Astrocyte of the hippocampus (primary cell): ENCODE results near the gene KLHL26.

ENCODE experiments used
- DNase-seq: peaks from one replicate; pipeline ENCODE4 v3.0.0; 2011; ENCODE audit warnings: low read depth, low spot score

The KLHL26 gene

DNA sequence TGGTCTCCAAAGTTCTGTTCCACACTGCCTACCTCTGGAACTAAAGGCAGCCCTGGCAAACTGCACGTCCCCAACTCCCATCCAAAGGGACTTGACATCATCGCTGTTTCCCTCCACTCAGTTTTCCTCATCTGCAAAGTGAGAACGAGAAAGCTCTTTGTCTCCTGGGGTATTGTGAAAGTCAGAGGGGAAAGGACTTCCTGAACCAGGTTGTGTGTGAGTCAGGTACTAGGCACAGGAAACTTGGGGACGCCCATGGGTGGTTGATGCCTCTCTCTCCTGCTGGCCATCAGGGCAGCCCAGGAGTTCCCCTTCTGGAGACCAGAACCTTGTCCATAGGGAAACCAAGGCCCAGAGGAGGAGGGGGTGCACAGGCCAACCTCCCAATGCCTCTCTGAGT is 35.0 kb upstream of the KLHL26 start:
- DNase-seq, result no peak

DNA sequence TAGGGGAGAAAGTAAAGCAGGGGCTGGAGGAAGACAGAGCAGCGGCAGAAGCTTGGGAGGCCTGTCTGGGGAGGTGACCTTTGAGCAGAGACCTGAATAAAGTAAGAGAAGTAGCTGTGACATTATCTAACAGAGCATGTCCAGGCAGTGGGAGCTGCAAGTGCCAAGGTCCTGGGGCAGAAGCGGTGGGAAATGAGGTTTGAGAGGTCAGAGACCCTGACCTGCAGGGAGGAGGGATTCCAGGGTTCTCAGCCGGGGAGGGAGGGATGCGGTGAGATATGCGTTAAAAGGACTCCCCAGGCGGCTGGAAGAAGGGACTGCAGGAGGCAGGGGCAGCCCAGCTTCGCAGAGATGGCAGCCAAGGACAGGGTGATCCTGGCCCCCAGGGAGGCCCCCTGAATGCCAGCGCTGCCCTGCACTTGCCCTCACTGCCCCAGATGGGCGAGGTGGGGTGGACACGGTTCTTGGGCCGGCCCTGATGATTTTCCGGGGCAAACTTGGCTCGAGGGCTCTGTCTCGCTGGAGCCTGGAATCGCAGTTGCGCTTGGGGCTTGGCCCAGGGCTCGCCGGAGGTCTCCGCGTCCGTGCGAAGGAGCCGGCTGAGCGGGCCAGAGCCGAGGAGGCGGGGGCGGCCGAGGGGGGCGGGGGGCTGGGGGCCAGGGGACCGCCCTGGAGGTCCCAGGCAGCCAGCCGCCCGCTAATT is 33.4 kb upstream of the KLHL26 start:
- peak; percentile 61 for DNase-seq

DNA sequence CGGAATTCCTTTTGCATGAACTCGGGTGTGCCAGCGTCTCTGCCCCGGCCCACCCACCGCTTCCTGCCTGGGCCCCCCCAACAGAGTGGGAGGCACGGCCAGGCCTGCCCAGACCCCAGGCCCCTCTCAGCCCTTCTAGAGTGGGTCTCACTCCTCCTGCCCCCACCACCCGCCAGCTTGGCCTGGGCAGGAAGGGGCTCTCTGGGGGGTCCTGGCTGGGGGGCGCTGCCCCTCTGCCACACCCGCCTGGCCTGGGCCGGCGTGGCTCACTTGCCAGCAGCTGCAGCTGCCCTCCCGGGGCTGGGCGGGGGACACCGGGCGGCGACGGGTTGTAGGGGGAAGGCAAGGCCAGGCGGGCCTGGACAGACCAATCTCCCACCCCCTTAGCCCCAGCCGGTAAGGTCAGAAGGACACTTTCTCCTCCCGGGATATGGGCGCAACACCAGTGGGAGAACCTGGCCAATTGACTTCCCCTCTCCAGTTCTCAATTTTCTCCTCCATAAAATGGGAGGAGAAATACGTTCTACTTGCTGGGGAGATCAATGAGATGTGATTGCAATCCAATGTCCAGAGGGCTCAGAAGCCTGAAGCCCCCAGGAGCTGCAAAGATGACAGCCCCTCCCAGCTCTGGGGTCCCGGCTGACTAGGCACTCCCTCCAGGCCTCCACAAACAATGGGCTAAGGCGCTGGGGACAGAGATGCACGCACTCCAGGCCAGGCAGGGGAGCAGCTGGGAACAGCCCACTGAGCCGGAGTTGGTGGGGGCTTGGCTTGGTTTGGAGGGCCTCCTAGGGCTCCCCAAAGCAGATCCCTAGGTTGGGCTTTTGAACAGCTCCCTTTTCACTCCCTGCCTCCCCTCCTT is 32.6 kb upstream of the KLHL26 start:
- peak; percentile 17 for DNase-seq

DNA sequence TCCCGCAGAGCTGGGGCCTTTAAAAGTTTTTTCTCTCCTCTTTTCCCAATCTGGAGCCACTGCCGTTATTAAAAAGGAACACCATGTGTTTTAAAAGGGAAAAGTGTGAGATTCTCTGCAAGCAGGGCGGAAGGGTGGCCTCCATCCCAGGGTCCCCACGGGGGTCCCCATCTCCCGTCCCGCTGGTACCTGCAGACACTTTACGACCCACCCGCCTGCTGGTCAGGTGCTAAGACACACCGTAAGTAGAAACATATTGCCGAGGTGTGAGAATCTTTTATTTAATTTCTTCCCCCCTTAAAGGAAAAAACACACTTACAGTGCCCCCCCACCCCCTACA is 32.0 kb upstream of the KLHL26 start:
- no peak for DNase-seq

DNA sequence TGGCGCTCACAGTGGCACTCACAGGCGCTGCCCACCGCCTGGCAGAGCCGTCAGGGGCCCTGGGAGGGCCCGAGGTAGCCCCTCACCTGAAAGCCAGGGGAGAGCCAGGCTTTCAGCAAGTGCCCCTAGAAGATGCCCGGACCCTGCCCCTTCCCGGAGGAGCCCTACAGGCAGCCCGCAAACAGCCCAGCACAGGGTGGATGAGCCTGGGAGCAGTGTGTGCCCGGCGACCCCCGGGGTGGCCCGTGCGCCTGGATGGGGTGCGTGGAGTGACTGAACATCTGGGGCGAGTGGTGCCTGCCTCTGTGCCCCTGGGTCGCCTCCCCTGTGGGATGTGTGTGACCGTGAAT is 31.7 kb upstream of the KLHL26 start:
- DNase-seq, result no peak

DNA sequence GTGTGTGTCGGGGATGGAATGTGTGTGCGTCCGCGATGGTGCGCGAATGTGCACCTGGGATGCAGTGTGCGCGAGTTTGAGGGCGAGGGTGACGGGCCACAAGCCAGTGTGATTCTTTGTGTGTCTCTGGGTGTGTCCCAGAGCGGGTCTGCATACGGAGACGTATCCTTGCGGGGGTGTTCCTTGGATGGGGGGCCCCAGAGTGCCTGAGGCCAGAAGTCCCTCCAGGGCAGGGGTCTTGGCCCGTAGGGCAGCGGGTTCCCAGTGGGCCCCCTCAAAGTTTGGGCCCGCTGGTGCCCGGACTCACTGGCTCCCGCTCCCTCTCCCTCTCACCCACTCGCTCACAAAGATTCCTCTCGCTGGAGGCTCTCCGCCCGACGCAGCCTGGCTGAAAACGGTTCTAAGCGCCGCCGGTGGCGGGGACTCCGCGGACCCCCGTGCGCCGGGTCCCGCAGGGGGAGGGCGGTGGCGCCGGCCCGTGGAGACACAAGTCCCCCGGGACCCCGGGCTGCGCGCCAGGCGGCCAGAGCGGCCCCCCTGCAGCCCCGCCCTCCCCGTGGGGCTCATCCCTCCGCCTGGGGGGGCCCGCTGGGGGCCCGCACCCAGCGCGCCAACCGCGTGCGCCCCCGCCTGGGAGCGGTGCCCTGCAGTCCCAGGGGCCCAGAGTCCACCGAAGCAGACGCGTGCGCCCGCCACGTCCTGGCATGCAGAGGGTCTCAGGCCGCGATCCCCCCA is 31.1 kb upstream of the KLHL26 start:
- DNase-seq, result peak; percentile 33

DNA sequence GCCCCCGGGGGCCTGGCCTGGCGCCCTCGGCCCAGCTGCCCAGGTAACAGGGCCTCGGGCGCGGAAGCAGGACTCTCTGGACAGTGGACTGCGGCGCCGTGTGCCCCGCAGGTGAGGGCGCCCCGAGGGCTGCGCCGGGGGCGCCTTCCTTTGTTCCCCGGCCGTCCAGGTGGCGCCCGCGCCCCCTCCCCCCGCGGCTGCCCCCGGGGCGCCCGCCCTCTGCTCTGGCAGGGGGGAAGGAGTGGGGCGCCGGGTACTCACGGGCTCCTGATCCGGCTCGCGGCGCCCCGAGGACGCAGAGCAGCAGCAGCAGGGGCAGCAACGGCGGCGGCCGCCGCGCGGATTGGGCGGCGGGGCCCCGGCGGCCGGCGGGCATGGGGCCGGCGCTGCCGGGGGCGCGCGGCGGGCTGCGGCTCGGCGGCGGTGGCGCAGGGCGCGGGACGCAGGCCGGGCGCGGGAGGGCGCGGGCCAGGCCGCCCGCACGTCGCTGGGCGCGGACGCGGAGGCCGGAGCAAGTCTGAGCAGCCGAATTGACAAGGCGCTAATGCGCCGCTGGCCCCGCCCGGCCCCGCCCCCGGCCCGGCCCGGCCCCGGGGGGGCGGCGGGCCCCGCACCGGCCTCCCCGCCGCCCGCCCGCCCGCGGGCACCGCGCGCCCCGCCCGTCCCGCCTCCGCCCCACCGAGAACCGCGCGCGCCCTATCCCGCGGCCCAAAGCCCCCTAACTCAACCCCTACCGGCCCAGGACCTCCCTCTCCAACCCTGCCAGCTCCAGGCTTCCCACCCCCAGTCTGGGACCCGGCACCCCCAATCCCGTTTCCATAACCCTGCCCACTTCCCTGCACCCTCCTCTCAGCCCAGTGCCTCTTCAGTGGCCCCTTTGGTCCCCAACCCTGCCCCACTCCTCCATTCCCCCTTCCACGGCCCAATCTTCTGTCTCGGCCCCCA is 30.3 kb upstream of the KLHL26 start, which contains the start of gene CRLF1:
Gene CRLF1 (minus strand): TSS at position 519 of the 945 bp plus-strand sequence. CDS start 143 bp downstream, at position 376.
- DNase-seq, result peak; percentile 21

DNA sequence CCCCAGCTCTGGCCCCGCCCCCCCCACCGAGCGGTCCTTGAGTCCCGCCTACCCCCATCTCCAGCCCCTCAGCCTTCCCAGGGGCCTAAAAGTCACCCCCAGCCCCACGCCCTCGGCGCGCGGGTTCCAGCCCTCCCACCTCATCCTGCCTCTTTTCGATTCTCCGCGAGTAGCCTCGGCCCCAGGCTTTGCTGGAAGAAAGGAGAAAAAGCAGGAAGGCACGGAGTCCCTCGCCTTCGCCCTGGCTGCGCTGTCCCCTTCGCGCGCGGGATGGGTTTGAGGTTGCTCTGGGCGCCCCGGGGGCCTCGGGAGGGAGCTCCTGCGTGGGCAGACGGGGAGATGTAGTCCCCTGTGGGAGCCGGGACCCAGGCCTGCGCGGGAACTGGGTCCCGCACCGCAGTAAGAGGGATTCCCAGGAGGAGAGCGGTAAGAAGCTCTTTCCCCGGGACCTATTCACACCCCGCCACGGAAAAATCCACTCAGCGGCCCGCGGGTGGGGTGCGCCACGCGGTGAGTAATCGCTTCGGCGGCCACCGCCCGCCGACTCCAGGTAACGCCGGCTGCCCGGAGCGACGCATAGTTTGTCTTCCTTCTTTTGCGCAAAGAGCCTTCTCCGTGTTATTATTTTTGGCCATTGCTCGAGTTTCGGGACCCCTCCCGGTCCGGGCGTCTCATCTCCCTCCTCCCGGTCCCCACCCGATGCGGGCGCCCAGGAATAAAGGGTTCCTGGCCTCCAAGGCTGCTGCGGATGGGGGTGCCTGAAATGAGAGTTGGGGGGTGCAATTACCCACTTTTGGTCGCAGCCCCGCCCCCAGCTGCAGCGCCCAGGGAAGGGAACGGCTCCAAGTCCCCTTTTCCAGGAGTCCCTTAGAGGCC is 29.4 kb upstream of the KLHL26 start:
- peak; percentile 36 for DNase-seq

DNA sequence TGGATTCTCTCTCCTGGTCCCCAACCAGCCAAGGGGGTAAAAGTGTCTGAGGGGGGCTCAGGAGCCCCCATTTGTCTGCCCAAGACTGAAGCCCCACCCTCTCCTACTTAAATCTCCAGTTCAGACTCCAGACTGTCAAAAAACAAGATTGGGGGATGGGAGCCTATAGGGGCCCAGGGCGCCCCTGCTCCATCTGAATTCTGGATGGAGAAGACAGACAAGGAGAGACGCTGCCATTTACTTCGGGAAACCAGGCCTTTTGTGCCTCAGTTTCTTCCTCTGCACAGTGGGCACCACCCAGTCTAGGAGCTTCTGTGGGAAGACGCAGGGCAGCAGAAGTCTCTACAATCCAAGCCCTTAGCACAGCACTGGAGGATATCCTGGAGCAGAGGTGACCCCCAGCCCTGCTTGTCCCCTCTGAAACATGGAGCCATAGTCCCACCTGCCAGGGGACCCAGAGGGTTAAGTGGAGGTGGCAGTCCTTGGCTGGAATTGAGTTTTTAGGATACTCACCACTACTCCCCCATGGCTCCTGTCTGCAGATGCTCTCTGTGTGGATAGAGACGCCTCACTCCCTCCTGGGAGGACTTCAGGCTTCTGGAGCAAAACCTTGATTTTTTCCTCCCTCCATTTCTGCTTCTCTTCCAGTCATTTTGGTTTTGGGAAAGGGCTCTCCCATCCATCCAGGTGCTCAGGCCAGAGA is 28.6 kb upstream of the KLHL26 start:
- DNase-seq, result no peak

DNA sequence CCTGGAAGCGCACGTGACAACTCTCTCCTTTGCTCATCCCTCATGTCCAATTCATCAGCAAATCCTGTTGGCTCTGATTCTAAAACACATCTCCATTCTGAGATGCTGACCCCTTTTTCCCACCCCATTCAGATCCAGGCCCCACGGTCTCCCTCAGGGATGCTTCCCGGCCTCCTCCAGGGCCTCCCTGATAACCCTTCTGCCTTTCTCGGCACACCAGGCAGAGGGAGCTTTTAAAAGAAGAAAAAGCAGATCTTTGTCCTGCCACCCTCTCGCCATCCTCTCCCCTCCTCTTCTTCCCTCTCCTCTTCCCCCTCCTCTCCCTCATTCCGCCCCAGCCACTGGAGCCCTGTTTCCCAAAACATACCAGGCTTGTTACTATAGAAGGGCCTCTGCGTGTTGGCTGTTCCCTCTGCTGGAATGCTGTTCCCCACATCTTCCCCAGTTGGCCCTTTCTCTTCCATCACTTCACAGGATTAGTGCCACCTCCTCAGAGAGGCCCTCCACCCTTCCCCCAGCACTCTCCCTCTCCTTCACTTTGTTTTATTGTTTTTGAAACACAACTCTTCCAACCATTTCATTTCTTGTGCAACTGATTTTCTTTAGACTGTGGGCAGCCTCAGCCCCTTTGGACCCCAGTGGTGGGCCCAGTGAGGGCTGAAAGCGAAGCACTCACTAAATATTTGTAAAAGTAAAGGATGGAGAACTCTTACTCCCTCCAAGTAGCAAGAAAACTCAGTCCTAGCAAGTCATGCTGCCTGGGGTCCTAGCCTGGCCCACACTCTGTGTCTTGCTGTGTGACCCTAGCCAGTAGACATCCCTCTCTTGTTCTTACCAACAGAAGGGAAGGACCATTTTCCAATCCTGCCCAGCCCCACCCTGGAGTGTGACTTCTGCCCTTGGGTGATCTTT is 27.8 kb upstream of the KLHL26 start:
- no peak for DNase-seq

DNA sequence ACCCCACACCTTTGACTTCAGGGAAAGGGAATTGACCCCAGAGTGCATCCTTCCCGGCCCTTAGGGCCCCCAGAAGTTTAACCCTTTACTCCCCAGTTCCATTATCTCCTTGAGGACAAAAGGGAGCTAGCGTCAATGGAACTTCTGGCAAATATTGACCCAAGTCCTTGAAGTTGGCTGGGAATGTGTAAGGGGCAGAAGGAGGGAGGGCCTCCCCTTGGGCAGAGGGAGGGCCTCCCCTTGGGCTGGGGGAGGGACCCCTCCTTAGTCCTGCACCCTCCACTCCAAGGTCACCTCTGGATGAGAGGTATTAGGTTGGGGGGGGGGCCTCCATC is 27.1 kb upstream of the KLHL26 start:
- no peak for DNase-seq

DNA sequence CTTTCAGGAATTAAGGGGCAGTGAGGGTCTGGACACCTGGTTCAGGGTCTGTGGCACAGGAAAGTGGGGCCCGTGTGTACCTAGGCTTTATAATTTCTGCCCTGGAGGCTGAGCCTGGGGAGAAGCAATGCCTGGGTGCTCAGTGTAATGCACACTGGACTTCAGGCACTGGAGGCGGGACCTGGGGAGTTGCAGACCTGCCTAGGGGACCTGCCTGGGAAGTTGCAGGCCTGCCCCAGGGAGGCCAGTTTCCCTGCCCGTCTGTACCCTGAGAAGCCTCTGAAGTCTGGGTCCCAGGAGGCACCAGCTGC is 26.6 kb upstream of the KLHL26 start:
- peak; percentile 21 for DNase-seq

DNA sequence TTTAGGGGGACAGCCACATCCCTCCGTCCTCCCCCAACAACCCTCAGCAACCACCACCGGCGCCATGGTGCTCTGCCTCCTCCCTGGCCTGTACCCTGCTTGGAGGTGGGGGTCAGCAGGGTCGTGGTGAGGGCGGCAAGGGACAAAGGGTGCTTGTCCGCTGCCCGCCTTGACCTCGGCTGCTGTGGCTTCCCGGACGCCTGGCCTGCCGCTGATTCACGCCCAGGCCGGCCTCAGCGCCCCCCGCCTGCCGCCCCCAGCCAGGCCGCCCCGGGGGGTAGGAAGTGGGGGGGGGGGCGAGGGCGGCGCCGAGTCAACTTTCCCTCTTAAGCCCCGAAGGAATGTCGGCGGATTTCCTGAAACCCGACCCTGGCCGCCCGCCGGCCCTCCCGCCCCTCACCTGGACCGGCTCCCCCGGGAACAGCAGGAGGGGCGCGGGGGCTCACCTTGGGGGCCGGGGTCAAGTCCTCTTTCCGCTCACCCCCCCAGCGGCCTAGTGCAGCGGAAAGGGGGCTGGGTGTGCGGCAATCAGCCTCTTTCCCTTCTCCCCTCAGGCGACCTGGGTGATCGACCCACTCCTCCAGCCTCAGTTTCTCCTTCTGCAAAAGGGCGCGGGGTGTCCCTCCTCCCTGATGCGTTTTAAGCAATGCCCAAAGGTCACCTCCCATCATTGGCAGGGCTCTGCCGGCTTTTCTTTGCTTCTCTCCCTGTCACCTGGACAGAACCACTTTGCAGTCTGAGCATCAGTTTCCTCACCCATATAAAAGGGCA is 26.1 kb upstream of the KLHL26 start:
- peak; percentile 43 for DNase-seq

DNA sequence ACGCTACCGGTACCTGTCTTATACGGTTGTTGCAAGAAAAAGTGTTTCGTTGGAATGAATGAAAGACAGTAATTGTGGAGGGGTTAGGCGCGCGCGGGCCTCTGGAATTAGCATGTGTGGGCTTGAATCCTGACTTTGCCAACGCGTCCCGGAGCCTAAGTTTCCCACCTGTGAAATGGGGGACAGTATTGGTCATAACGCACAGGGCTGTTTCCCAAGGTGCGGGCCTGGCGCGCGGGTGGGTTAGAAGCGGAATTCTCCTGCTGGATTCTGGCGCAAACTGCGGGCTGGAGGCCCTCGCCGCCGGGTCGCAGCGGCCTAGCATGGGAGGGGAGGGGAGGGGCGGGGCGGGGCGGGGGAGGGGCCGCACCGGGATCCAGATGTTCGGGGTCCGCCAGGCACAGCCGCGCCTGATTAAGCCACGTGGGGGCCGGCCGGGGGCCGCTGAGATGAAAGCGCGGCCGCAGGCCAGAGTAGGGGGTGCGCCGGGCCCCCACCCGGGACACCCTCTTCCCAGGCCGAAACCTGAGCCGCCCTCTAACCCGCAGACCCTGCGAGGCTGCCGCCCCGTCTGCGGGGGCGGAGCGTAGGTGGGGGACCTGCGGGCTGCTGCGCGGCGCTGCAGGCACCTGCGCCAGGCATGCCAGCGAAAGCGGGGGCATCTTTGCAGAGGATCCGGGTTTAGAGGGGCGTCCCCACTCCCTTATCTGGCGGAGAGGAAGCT is 25.3 kb upstream of the KLHL26 start:
- DNase-seq, result no peak

DNA sequence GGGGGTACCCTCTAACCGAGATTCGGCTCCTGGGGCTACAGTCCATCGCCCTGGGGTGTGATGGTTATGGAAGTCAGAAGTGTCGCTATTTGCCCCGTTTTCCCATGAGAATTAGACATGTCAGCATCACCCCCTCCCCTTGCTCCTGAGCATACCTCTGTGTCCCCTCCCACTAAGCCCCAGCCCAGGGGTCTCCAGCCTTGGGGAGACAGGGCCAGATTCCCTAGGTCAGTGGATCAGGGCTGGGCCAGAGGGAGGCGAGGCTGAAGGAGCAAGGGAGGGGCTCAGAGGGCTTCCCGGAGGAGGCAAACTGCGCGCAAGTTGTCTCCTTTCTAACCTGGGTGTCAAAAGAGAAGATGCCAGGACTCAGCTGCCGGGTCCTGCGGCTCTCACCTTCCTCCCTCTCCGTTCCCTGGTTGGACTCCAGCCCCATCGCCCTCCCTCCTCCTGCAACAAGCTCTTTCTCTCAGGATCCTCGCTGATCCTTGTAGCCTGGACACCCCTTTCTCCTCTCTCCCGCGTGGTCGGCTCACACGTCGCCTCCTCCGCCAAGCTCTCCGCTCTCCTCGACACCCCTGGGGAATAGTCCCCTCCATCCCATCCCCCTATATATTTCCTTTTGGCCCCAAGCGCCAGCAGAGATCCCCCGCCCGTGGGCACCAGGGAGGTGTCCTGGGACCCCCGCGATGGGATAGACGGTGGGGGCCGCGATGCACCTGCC is 24.6 kb upstream of the KLHL26 start:
- DNase-seq, result peak; percentile 16

DNA sequence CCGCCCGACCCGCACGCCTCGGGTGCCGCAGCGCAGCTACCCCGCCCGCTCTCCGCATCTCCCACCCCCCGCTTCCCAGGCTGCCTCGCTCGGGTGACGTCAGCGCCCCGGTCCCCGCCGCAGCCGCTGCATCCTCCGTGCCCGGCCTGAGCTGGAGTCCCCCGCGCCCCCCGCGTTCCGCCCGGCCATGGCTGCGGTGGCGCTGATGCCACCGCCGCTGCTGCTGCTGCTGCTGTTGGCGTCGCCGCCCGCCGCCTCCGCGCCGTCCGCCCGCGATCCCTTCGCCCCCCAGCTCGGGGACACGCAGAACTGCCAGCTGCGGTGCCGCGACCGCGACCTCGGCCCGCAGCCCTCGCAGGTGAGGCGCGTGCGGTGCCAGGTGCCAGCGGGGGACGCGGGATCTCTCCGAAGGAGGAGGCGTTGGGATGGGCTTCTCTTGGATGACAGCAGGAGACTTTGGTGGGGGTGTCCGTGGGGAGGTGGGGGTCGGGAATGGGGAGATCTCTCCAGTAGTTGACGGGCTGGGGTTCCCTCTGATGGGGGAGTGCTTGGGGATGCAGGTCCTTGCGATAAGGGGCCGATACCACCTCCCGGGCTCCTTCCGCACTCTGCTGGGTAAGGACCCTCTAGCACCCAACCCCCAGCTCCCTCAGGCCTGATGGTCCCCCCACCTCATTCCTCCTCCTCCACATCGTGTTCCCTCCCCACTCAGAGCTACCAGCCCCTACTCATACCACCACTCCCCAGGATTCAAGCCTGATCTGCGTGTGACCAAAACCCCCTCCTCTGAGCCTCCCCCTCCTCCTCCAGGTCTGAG is 23.8 kb upstream of the KLHL26 start, which contains the start of gene TMEM59L:
Gene TMEM59L (plus strand): TSS at position 99 of the 817 bp plus-strand sequence. CDS start 89 bp downstream, at position 188.
- DNase-seq, result peak; percentile 60
